K562 (cell line): ENCODE data around the gene SNX9. TPM values are rescaled to one million over a fixed set of nuclear protein-coding genes. Genes with fewer than 3 reads are reported as not detected.

Experiments used
- CCNT2 ChIP-seq: IDR thresholded peaks from 2 replicates; pipeline ENCODE4 v1.6.1; 2011; ENCODE audit warnings: borderline replicate concordance, low read depth, mild to moderate bottlenecking, moderate library complexity, mixed read lengths, low read length; ENCODE audit not compliant: insufficient read length; ENCODE audit errors: extremely low read depth
- CHAMP1 ChIP-seq: fragments of 450-650 bp; IDR thresholded peaks from 2 replicates; pipeline ENCODE4 v1.6.1; 2016; ENCODE audit warnings: mild to moderate bottlenecking
- CHD4 ChIP-seq: fragments of 200-600 bp; sonication (generic); IDR thresholded peaks from 3 replicates; pipeline ENCODE4 v1.6.1; 2012; ENCODE audit warnings: low read depth, mild to moderate bottlenecking, mixed read lengths, low read length, inconsistent platforms; ENCODE audit not compliant: insufficient read depth, insufficient replicate concordance, poor library complexity, severe bottlenecking
- ELK3 ChIP-seq: fragments of 450-650 bp; formaldehyde crosslinking; IDR thresholded peaks from 2 replicates; pipeline ENCODE4 v1.4.0; 2020; ENCODE audit warnings: mild to moderate bottlenecking
- ESRRA ChIP-seq: fragments of 450-650 bp; IDR thresholded peaks from 2 replicates; pipeline ENCODE4 v1.6.1; 2014; ENCODE audit warnings: low read depth, mild to moderate bottlenecking, moderate library complexity, borderline replicate concordance
- FOXJ3 ChIP-seq: sonication (generic); formaldehyde crosslinking; IDR thresholded peaks from 2 replicates; pipeline ENCODE4 v1.4.0; 2020; ENCODE audit warnings: mild to moderate bottlenecking, missing genetic modification reagents
- GABPA ChIP-seq: fragments of 200-800 bp; sonication (Bioruptor generic); conservative IDR thresholded peaks from 2 replicates; pipeline ENCODE4 v1.6.1; 2016; ENCODE audit warnings: low read depth, missing genetic modification characterization, missing compliant biosample characterization
- HES1 ChIP-seq: fragments of 450-650 bp; IDR thresholded peaks from 2 replicates; pipeline ENCODE4 v1.6.1; 2016; ENCODE audit warnings: low read depth, mild to moderate bottlenecking, moderate library complexity
- HMBOX1 ChIP-seq: sonication (generic); IDR thresholded peaks from 2 replicates; pipeline ENCODE4 v1.6.1; 2016
- KLF1 ChIP-seq: fragments of 450-650 bp; IDR thresholded peaks from 2 replicates; pipeline ENCODE4 v1.6.1; 2016; ENCODE audit warnings: missing genetic modification characterization, missing compliant biosample characterization
- NCOR1 ChIP-seq: fragments of 450-650 bp; IDR thresholded peaks from 2 replicates; pipeline ENCODE4 v1.6.1; 2016; ENCODE audit warnings: mild to moderate bottlenecking, moderate library complexity
- SNIP1 ChIP-seq: fragments of 450-650 bp; IDR thresholded peaks from 2 replicates; pipeline ENCODE4 v1.7.1; 2017; ENCODE audit warnings: low read depth, mild to moderate bottlenecking
- TAF15 ChIP-seq: fragments of 200-400 bp; formaldehyde crosslinking; IDR thresholded peaks from 2 replicates; pipeline ENCODE4 v1.6.1; 2017; ENCODE audit warnings: mild to moderate bottlenecking, low read depth, low read length, moderate library complexity
- TEAD2 ChIP-seq: fragments of 450-650 bp; IDR thresholded peaks from 2 replicates; pipeline ENCODE4 v1.6.1; 2016; ENCODE audit warnings: missing genetic modification characterization, control low read depth, missing compliant biosample characterization
- U2AF1 ChIP-seq: fragments of 200-400 bp; formaldehyde crosslinking; optimal IDR thresholded peaks from 2 replicates; pipeline ENCODE3; 2017; ENCODE audit warnings: mild to moderate bottlenecking, low read depth, low read length, moderate library complexity
- ZNF395 ChIP-seq: fragments of 200-800 bp; sonication (Bioruptor generic); IDR thresholded peaks from 2 replicates; pipeline ENCODE4 v1.6.1; 2017; ENCODE audit warnings: missing genetic modification characterization, missing compliant biosample characterization
- ZNF41 ChIP-seq: fragments of 250-450 bp; sonication (Bioruptor Pico); conservative IDR thresholded peaks from 2 replicates; pipeline ENCODE4 v1.4.0; 2020; ENCODE audit warnings: mild to moderate bottlenecking
- ZNF644 ChIP-seq: fragments of 200-800 bp; sonication (Bioruptor generic); IDR thresholded peaks from 2 replicates; pipeline ENCODE4 v1.6.1; 2016; ENCODE audit warnings: low read depth, missing genetic modification characterization, missing compliant biosample characterization
- polyA plus RNA-seq, 8 experiments: library from polyadenylated mRNA; depleted of rRNA in 4 of 8; stranded (reverse) in 5 of 8; unstranded in 3 of 8; fragments of >200 nt; fragmentation: Nextera tagmentation in 2 of 8; fragmentation: Illumina TruSeq in 1 of 8; extraction: Ambion mirVana in 2 of 8; extraction: Trizol in 1 of 8; gene quantifications; 2 replicates each; pipeline versions ENCODE4 v1.2.1 to v1.2.3, GENCODE V29; 2011 to 2014; ENCODE audit warnings: inconsistent platforms in 1 of 8, missing spikeins in 1 of 8
- total RNA-seq, 7 experiments: library from RNA; depleted of rRNA in 6 of 7; stranded (reverse); fragments of >200 nt in 6 of 7; fragmentation: Illumina TruSeq in 2 of 7; extraction: Trizol in 2 of 7; gene quantifications; 2 replicates each; pipeline versions ENCODE4 v1.2.1 to v1.2.3, GENCODE V29; 2011 to 2021; ENCODE audit warnings: low replicate concordance in 1 of 7

The SNX9 gene
- total and polyA plus RNA-seq, 9 of the 15 experiments (the other 6 are each of a cell fraction or from before 2014, with no cell fraction given), result 6.0 to 81.7 (median 57.1) TPM

- TF ChIP-seq HES1 (peak; percentile 62), FOXJ3 (CRISPR knock-in tag) (no peak), ESRRA (no peak), U2AF1 (no peak), SNIP1 (no peak), CHD4 (no peak), TAF15 (no peak), KLF1 (tag) (no peak), ZNF41 (CRISPR knock-in tag) (no peak), CCNT2 (no peak), ZNF395 (CRISPR knock-in tag) (peak; percentile 36; the same call in 1 of the 2 replicates), HMBOX1 (0 out of 2 replicates have a peak, but pooled peaks have one; percentile 34), TEAD2 (no peak), GABPA (peak; percentile 21; the same call in 1 of the 2 replicates), CHAMP1 (peak; percentile 72; the same call in 1 of the 2 replicates), ELK3 (no peak), NCOR1 (peak; percentile 72), ZNF644 (tag) (no peak)
Measured at GRCh38 chr6:157906537-157907061, 83.6 kb downstream of the SNX9 start (continued).
